Endothelial cell of umbilical vein (primary cell): ENCODE measurements around the gene ACER1. TPM values are rescaled to one million over a fixed set of nuclear protein-coding genes. Genes with fewer than 3 reads are reported as not detected.

Source experiments
- BruUV-seq: library from RNA; stranded (reverse); fragments of 400-500 nt; replicated peaks from 2 replicates; lab custom pipeline; 2021; lab: Mats Ljungman, UMichigan
- CTCF ChIA-PET: fragments of 300-600, 350-600 bp; sonication (Branson Sonifier 250); formaldehyde crosslinking; loops from one replicate; lab custom pipeline; 2021; ENCODE audit warnings: antibody characterized with exemption, inconsistent platforms; lab: Charles Lee
- POLR2A ChIA-PET: fragments of 300-600, 350-600 bp; sonication (Branson Sonifier 250); formaldehyde crosslinking; loops from one replicate; lab custom pipeline; 2021; ENCODE audit warnings: antibody characterized with exemption, inconsistent platforms; lab: Charles Lee
- DNase-seq: peaks from one replicate; pipeline ENCODE4 v3.0.0-alpha.2; 2011; ENCODE audit warnings: low read depth, low spot score
- FAIRE-seq: peaks from 2 replicates; lab custom pipeline; 2011; peaks lifted over from hg19 to GRCh38; lab: Jason Lieb, UNC
- H2AFZ ChIP-seq: 2 replicates; pipeline ENCODE4 v1.6.0; 2012; ENCODE audit warnings: low read depth, low read length, control low read depth, inconsistent platforms
- H3K27ac ChIP-seq: 2 replicates; pipeline ENCODE4 v1.5.1; 2011; ENCODE audit warnings: low read depth, mild to moderate bottlenecking, control low read depth, low read length, moderate library complexity; ENCODE audit not compliant: insufficient read depth
- H3K27me3 ChIP-seq, 2 experiments: 2 replicates each; pipeline versions ENCODE4 v1.6.0 to v1.6.1; 2011; ENCODE audit warnings: low read length in 2 of 2, mixed read lengths in 1 of 2; ENCODE audit not compliant: control insufficient read depth in 2 of 2, insufficient read depth in 2 of 2
- H3K36me3 ChIP-seq, 2 experiments: 2 replicates in 1 of 2; 3 replicates in 1 of 2; pipeline ENCODE4 v1.5.1; 2011; ENCODE audit warnings: low read length in 2 of 2, mild to moderate bottlenecking in 1 of 2, moderate library complexity in 1 of 2; ENCODE audit not compliant: control insufficient read depth in 2 of 2, insufficient read depth in 2 of 2; ENCODE audit errors: extremely low read depth in 1 of 2
- H3K4me1 ChIP-seq: 3 replicates; pipeline ENCODE4 v1.5.1; 2011; ENCODE audit warnings: mild to moderate bottlenecking, low read length; ENCODE audit not compliant: control insufficient read depth, insufficient read depth; ENCODE audit errors: extremely low read depth
- H3K4me2 ChIP-seq: 2 replicates; pipeline ENCODE4 v1.6.1; 2011; ENCODE audit warnings: low read length, control low read depth, mixed read lengths; ENCODE audit not compliant: insufficient read depth
- H3K4me3 ChIP-seq, 3 experiments: fragments of 200-600 bp in 1 of 3; sonication (generic), shearing (Covaris generic) in 1 of 3; replicated peaks in 1 of 3; 2 replicates each; pipeline ENCODE4 v1.5.1; 2011 to 2016; ENCODE audit warnings: control low read depth in 3 of 3, low read length in 3 of 3, mild to moderate bottlenecking in 2 of 3, inconsistent platforms in 1 of 3, low read depth in 1 of 3, moderate library complexity in 1 of 3; ENCODE audit not compliant: insufficient read depth in 1 of 3
- H3K79me2 ChIP-seq: 2 replicates; pipeline ENCODE4 v1.6.0; 2012; ENCODE audit warnings: low read length, inconsistent platforms; ENCODE audit not compliant: control insufficient read depth, insufficient read depth
- H3K9ac ChIP-seq: replicated peaks from 2 replicates; pipeline ENCODE3; 2011; ENCODE audit warnings: low read length, control low read depth; ENCODE audit not compliant: insufficient read depth; ENCODE audit errors: extremely low read depth
- H3K9me1 ChIP-seq: replicated peaks from 3 replicates; pipeline ENCODE4 v1.6.0; 2011; ENCODE audit warnings: mild to moderate bottlenecking, low read length; ENCODE audit not compliant: control insufficient read depth, insufficient read depth; ENCODE audit errors: extremely low read depth
- H3K9me3 ChIP-seq: replicated peaks from 2 replicates; pipeline ENCODE4 v1.5.1; 2012; ENCODE audit warnings: low read length, inconsistent platforms; ENCODE audit not compliant: control insufficient read depth, insufficient read depth
- H4K20me1 ChIP-seq: replicated peaks from 2 replicates; pipeline ENCODE3; 2011; ENCODE audit warnings: mild to moderate bottlenecking, low read length; ENCODE audit not compliant: control insufficient read depth, insufficient read depth; ENCODE audit errors: extremely low read depth
- EZH2 ChIP-seq: IDR thresholded peaks from 2 replicates; pipeline ENCODE4 v1.6.1; 2012; ENCODE audit warnings: borderline replicate concordance, low read depth, mild to moderate bottlenecking, moderate library complexity, low read length, inconsistent platforms; ENCODE audit not compliant: severe bottlenecking
- FOS ChIP-seq: IDR thresholded peaks from 2 replicates; pipeline ENCODE4 v1.6.1; 2011; ENCODE audit warnings: mild to moderate bottlenecking, low read length, moderate library complexity, borderline replicate concordance; ENCODE audit not compliant: insufficient read depth
- GATA2 ChIP-seq: IDR thresholded peaks from 2 replicates; pipeline ENCODE4 v1.7.0; 2011; ENCODE audit warnings: low read depth, mild to moderate bottlenecking, moderate library complexity, mixed read lengths, low read length; ENCODE audit not compliant: insufficient read length, insufficient read depth
- JUN ChIP-seq: IDR thresholded peaks from 2 replicates; pipeline ENCODE4 v1.6.1; 2011; ENCODE audit warnings: borderline replicate concordance, low read depth; ENCODE audit not compliant: insufficient read length, insufficient read depth
- MYC ChIP-seq: IDR thresholded peaks from one replicate; pipeline ENCODE4 v1.6.1; 2011; ENCODE audit warnings: mild to moderate bottlenecking, low read depth, low read length
- POLR2A ChIP-seq: IDR thresholded peaks from 2 replicates; pipeline ENCODE4 v1.6.1; 2012; ENCODE audit warnings: low read depth, mild to moderate bottlenecking, control low read depth, low read length
- POLR2AphosphoS5 ChIP-seq: IDR thresholded peaks from 2 replicates; pipeline ENCODE4 v1.6.1; 2012; ENCODE audit warnings: low read depth, mild to moderate bottlenecking, control low read depth, low read length, moderate library complexity; ENCODE audit not compliant: insufficient read depth
- dilution Hi-C: fragments of 300-500 bp; cut with MboI; formaldehyde crosslinking; loops from one replicate; pipeline ENCODE4 v1.15.0; 2019; ENCODE audit warnings: low sequenced_read_pairs; ENCODE audit not compliant: extremely low pct_ligation_motif_present
- intact Hi-C: fragments of 100-400 bp; cut with micrococcal nuclease; formaldehyde crosslinking; loops from one replicate; pipeline ENCODE4 v1.10.0; 2022
- polyA plus RNA-seq, 4 experiments: library from polyadenylated mRNA; depleted of rRNA in 3 of 4; stranded (reverse) in 3 of 4; unstranded in 1 of 4; fragments of >200 nt; gene quantifications; 2 replicates each; pipeline versions ENCODE4 v1.2.1 to v1.2.3, GENCODE V29; 2011 to 2012; ENCODE audit warnings: missing spikeins in 1 of 4
- total RNA-seq: library from RNA; stranded (reverse); gene quantifications from 2 replicates; pipeline ENCODE4 v1.2.3, GENCODE V29; 2021
- TF ChIP-seq, protein P1 (sequence below), 2 donors: IDR thresholded peaks; 1 replicate in 1 of 2; 2 replicates in 1 of 2; pipeline ENCODE4 v1.5.1; 2011; ENCODE audit warnings: low read length in 2 of 2, mild to moderate bottlenecking in 2 of 2, moderate library complexity in 2 of 2, control low read depth in 1 of 2, inconsistent platforms in 1 of 2, low read depth in 1 of 2; ENCODE audit not compliant: insufficient read depth in 1 of 2; ENCODE audit errors: extremely low read depth in 1 of 2
- TF ChIP-seq, protein P2 (sequence below): IDR thresholded peaks from 2 replicates; pipeline ENCODE4 v1.6.1; 2011; ENCODE audit not compliant: insufficient read depth, insufficient read length

The ACER1 gene
- total and polyA plus RNA-seq, 2 donors (not counting 3 experiments of a cell fraction or from before 2014, with no cell fraction given): 0.04 TPM; not detected in 1

DNA sequence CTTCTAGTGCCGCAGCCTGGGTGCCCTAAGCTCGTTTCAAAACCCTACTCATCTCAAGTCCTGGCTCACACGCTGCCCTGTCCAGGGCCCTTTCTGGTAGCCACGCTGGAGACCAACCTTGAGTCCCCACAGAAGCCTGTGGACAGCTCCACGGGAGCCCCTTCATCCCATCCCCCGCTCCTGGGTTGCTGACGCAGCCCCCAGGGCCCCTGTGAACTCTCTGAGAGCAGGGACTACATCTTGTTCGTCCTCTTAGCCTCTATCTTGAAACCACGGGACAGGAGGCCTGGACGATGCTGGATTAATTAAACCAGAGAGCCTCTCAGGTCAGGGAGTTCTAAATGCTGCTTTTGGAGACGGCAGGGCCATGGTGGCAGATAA, 61.0 kb downstream of the ACER1 start:
- Histone ChIP-seq H3K4me3 (no peak overlapping the region), H4K20me1 (no peaks in the 10 kb centered on the region), H3K4me1 (peaks cover 65% of the 10 kb centered on the region), H3K4me2 (peak overlapping the region; percentile 63), H3K27me3 (no peaks in the 10 kb centered on the region), H2AFZ (no peak overlapping the region), H3K27ac (peak overlapping the region; percentile 90), H3K9me3 (no peaks in the 10 kb centered on the region), H3K79me2 (peaks cover 86% of the 10 kb centered on the region), H3K9me1 (no peaks in the 10 kb centered on the region), H3K9ac (peak overlapping the region; percentile 64), H3K36me3 (peaks cover 9 to 21% of the 10 kb centered on the region in 2 experiments)
- dilution Hi-C loops (loop anchor here (10.0 kb wide), 1 partner anchor 48 kb away; no protein-coding TSS in a partner anchor), intact Hi-C loops (loop anchor here (2.0 to 5.0 kb wide), 2 partner anchors 54 to 210 kb away; no protein-coding TSS in a partner anchor)
- DNase-seq: no peak
- TF ChIP-seq JUN (no peak), MYC (no peak), GATA2 (no peak), EZH2 (no peak), FOS (no peak), POLR2AphosphoS5 (no peak), POLR2A (no peak)
- TF ChIP-seq, protein P1, sequence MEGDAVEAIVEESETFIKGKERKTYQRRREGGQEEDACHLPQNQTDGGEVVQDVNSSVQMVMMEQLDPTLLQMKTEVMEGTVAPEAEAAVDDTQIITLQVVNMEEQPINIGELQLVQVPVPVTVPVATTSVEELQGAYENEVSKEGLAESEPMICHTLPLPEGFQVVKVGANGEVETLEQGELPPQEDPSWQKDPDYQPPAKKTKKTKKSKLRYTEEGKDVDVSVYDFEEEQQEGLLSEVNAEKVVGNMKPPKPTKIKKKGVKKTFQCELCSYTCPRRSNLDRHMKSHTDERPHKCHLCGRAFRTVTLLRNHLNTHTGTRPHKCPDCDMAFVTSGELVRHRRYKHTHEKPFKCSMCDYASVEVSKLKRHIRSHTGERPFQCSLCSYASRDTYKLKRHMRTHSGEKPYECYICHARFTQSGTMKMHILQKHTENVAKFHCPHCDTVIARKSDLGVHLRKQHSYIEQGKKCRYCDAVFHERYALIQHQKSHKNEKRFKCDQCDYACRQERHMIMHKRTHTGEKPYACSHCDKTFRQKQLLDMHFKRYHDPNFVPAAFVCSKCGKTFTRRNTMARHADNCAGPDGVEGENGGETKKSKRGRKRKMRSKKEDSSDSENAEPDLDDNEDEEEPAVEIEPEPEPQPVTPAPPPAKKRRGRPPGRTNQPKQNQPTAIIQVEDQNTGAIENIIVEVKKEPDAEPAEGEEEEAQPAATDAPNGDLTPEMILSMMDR (IDR thresholded peaks at IDR 0.05; ENCODE audit: extremely low read depth in 1 of 2, insufficient read depth in 1 of 2, low read depth in 1 of 2, low read length in 2 of 2): no peak
- TF ChIP-seq, protein P2, sequence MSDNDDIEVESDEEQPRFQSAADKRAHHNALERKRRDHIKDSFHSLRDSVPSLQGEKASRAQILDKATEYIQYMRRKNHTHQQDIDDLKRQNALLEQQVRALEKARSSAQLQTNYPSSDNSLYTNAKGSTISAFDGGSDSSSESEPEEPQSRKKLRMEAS: no peak
- ChIA-PET CTCF (interaction anchor here (0.6 to 3.3 kb wide), 9 partner anchors 8 to 436 kb away, joined by 3 to 42 read pairs (median 5); no protein-coding TSS in a partner anchor), POLR2A (no interaction called here)
- no TSS peak for BruUV-seq
- FAIRE-seq: no peak
